B cell (primary cell): ENCODE results near the gene WDR5. TPM values are rescaled to one million over a fixed set of nuclear protein-coding genes. Genes with fewer than 3 reads are reported as not detected.
A peak's percentile ranks its signal among the peaks of the same experiment; 100 is the strongest.

Source experiments
- ATAC-seq: fragments of 200-7000 bp; cut with Tn5 transposase; one replicate; pipeline ENCODE4 v1.10.0; 2021; ENCODE audit warnings: low read depth, mild to moderate bottlenecking, moderate number of reproducible peaks, moderate library complexity
- CTCF ChIA-PET: fragments of 350-600 bp; sonication (Branson Sonifier 250); formaldehyde crosslinking; loops from one replicate; lab custom pipeline; 2021; ENCODE audit warnings: antibody characterized with exemption, inconsistent platforms; lab: Charles Lee
- POLR2A ChIA-PET: fragments of 350-600 bp; sonication (Branson Sonifier 250); formaldehyde crosslinking; loops from one replicate; lab custom pipeline; 2021; ENCODE audit warnings: antibody characterized with exemption; lab: Charles Lee
- DNase-seq: peaks from one replicate; pipeline ENCODE4 v3.0.0; 2013
- H2AFZ ChIP-seq: 2 replicates; pipeline ENCODE4 v1.6.1; 2012; ENCODE audit warnings: mild to moderate bottlenecking, low read depth, low read length; ENCODE audit not compliant: insufficient read depth, poor library complexity, severe bottlenecking
- H3K27ac ChIP-seq, 2 donors: 1 replicate in 1 of 2; 2 replicates in 1 of 2; pipeline ENCODE4 v1.5.1; 2012 to 2013; ENCODE audit warnings: low read length in 2 of 2, mild to moderate bottlenecking in 2 of 2, moderate library complexity in 1 of 2
- H3K27me3 ChIP-seq, 4 experiments: fragments of 200-600 bp in 1 of 4; sonication (generic) in 1 of 4; replicated peaks in 1 of 4; 1 replicate in 2 of 4; 2 replicates in 2 of 4; pipeline versions ENCODE4 v1.6.1 to v1.7.0; 2013 to 2016; ENCODE audit warnings: low read length in 3 of 4, mild to moderate bottlenecking in 2 of 4, mixed read lengths in 1 of 4, moderate library complexity in 1 of 4; ENCODE audit not compliant: insufficient read depth in 4 of 4, control insufficient read depth in 3 of 4; ENCODE audit errors: control extremely low read depth in 1 of 4
- H3K36me3 ChIP-seq, 2 experiments: replicated peaks in 1 of 2; 1 replicate in 1 of 2; 2 replicates in 1 of 2; pipeline versions ENCODE4 v1.6.1 to v1.7.1; 2013; ENCODE audit warnings: low read length in 1 of 2; ENCODE audit not compliant: insufficient read depth in 2 of 2, control insufficient read depth in 1 of 2; ENCODE audit errors: control extremely low read depth in 1 of 2, extremely low read depth in 1 of 2
- H3K4me1 ChIP-seq, 2 donors: fragments of 200-600 bp in 1 of 2; sonication (generic) in 1 of 2; 1 replicate in 1 of 2; 2 replicates in 1 of 2; pipeline versions ENCODE4 v1.5.1 to v1.6.1; 2013 to 2017; ENCODE audit warnings: low read length in 2 of 2; ENCODE audit not compliant: control insufficient read depth in 2 of 2, insufficient read depth in 2 of 2
- H3K4me2 ChIP-seq: replicated peaks from 2 replicates; pipeline ENCODE3; 2012; ENCODE audit warnings: mild to moderate bottlenecking, low read depth, low read length; ENCODE audit not compliant: poor library complexity, severe bottlenecking
- H3K4me3 ChIP-seq, 5 experiments: fragments of 200-600 bp in 1 of 5; sonication (generic) in 1 of 5; 1 replicate in 3 of 5; 2 replicates in 2 of 5; pipeline versions ENCODE4 v1.5.1 to v1.7.0; 2011 to 2016; ENCODE audit warnings: low read length in 4 of 5, mild to moderate bottlenecking in 4 of 5, low read depth in 2 of 5, control low read depth in 1 of 5, moderate library complexity in 1 of 5; ENCODE audit not compliant: insufficient read depth in 1 of 5; ENCODE audit errors: control extremely low read depth in 1 of 5, extremely low read depth in 1 of 5
- H3K79me2 ChIP-seq: fragments of 200-600 bp; sonication (generic); one replicate; pipeline ENCODE4 v1.6.0; 2016; ENCODE audit warnings: low read length; ENCODE audit not compliant: control insufficient read depth, insufficient read depth
- H3K9ac ChIP-seq: fragments of 200-600 bp; sonication (generic); 2 replicates; pipeline ENCODE4 v1.6.1; 2017; ENCODE audit warnings: mild to moderate bottlenecking, low read length, moderate library complexity
- H3K9me3 ChIP-seq, 3 donors: one replicate each; pipeline versions ENCODE4 v1.6.1 to v1.7.1; 2013; ENCODE audit warnings: low read length in 2 of 3; ENCODE audit not compliant: control insufficient read depth in 2 of 3, insufficient read depth in 1 of 3; ENCODE audit errors: control extremely low read depth in 1 of 3
- H4K20me1 ChIP-seq: 2 replicates; pipeline ENCODE4 v1.6.0; 2012; ENCODE audit warnings: mild to moderate bottlenecking, low read length; ENCODE audit not compliant: insufficient read depth, control insufficient read depth, poor library complexity, severe bottlenecking
- H3K27ac Mint-ChIP-seq: one replicate; pipeline ENCODE4 v1.8.0; 2021; ENCODE audit warnings: mixed read lengths
- H3K27me3 Mint-ChIP-seq: one replicate; pipeline ENCODE4 v1.8.0; 2021; ENCODE audit warnings: mixed read lengths
- H3K4me1 Mint-ChIP-seq: one replicate; pipeline ENCODE4 v1.8.0; 2021; ENCODE audit warnings: mixed read lengths
- H3K4me3 Mint-ChIP-seq: one replicate; pipeline ENCODE4 v1.8.0; 2021; ENCODE audit warnings: mixed read lengths
- H3K9me3 Mint-ChIP-seq: one replicate; pipeline ENCODE4 v1.8.0; 2022; ENCODE audit warnings: mixed read lengths; ENCODE audit not compliant: insufficient read depth
- EZH2 ChIP-seq: IDR thresholded peaks from 2 replicates; pipeline ENCODE4 v1.6.1; 2012; ENCODE audit warnings: borderline replicate concordance, low read depth, mild to moderate bottlenecking, moderate library complexity, low read length; ENCODE audit not compliant: insufficient read depth, poor library complexity, severe bottlenecking
- WGBS: methylation state at CpG from one replicate; pipeline ENCODE4 v1.1.5; 2013; ENCODE audit warnings: missing lambda C conversion rate; ENCODE audit not compliant: insufficient coverage; 5-methylcytosine and 5-hydroxymethylcytosine counted together
- intact Hi-C: fragments of 100-400 bp; cut with micrococcal nuclease; formaldehyde crosslinking; loops from one replicate; pipeline ENCODE4 v1.10.0; 2022
- polyA plus RNA-seq: library from polyadenylated mRNA; depleted of rRNA; stranded (reverse); fragments of >200 nt; gene quantifications from 2 replicates; pipeline ENCODE4 v1.2.3, GENCODE V29; 2012
- small RNA-seq: library from RNA; depleted of rRNA; stranded (forward); fragments of <200 nt; gene quantifications from one replicate; pipeline ENCODE3, GENCODE V24; 2012; ENCODE audit warnings: low replicate concordance, low read depth; ENCODE audit not compliant: insufficient read length
- total RNA-seq, 2 donors: library from RNA; stranded (reverse); fragments of 120-200 nt in 1 of 2; gene quantifications; 1 replicate in 1 of 2; 2 replicates in 1 of 2; pipeline versions ENCODE4 v1.2.3 to v1.2.4, GENCODE V29; 2013 to 2022
- TF ChIP-seq, protein P1 (sequence below): fragments of 200-600 bp; IDR thresholded peaks from one replicate; pipeline ENCODE4 v1.8.0; 2022; ENCODE audit warnings: antibody characterized with exemption, mild to moderate bottlenecking

The WDR5 gene
- total and polyA plus RNA-seq, 2 donors (not counting 1 experiment from before 2014, with no cell fraction given): 18.0 to 23.8 TPM

DNA sequence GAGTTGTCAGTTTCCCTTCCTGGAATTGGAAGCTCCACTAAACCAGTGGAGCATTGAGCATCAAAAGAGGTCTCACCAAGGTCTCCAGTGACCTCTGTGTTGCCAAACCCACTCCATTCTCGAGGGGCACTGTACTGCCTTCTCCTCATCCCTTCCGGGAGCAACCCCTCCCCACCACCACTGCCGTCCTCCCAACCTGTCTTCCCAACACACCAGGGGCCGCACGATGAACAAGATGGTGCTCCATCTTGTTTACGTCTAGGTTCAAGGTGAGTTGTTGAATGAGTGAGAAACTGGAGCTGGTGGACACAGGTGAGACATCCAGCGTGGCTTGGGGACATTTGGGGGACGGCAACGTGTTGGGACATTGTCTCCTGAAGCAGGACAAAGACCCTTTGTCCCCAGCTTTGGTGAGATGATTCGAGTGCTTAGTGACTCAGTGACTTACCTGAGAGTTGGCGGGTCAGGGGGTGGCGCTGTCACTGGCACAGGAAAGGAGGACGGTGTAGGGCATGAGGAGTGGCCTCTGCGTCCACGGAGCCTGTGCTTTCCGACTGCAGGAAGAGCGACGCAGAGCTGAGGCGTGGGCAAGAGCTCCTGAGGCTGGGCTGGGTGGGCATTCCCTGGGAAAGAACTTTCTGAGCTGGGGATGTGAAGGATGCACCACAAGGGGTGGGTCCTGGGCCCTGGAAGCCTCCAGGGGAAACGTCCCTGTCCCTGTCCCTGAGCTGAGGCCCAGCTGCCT lies 73.3 kb downstream of the WDR5 start:
- intact Hi-C loops: no loop called here
- POLR2A ChIA-PET: no interaction called here
- H3K27ac Mint-ChIP-seq: no peak overlapping the region

More for the DNA sequence above, 73.3 kb downstream of the WDR5 start:
- H3K36me3 ChIP-seq: no peaks in the 10 kb centered on the region
- ATAC-seq: no peak
- TF ChIP-seq, protein P1, sequence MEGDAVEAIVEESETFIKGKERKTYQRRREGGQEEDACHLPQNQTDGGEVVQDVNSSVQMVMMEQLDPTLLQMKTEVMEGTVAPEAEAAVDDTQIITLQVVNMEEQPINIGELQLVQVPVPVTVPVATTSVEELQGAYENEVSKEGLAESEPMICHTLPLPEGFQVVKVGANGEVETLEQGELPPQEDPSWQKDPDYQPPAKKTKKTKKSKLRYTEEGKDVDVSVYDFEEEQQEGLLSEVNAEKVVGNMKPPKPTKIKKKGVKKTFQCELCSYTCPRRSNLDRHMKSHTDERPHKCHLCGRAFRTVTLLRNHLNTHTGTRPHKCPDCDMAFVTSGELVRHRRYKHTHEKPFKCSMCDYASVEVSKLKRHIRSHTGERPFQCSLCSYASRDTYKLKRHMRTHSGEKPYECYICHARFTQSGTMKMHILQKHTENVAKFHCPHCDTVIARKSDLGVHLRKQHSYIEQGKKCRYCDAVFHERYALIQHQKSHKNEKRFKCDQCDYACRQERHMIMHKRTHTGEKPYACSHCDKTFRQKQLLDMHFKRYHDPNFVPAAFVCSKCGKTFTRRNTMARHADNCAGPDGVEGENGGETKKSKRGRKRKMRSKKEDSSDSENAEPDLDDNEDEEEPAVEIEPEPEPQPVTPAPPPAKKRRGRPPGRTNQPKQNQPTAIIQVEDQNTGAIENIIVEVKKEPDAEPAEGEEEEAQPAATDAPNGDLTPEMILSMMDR: no peak
- no peak for TF ChIP-seq EZH2
- Mint-ChIP-seq H3K27me3 (peaks cover 11% of the 10 kb centered on the region), H3K9me3 (no peaks in the 10 kb centered on the region), H3K4me1 (no peaks in the 10 kb centered on the region), H3K4me3 (no peak overlapping the region)
- 95% methylated on average over 16 of the region's 20 CpGs for WGBS
- H3K79me2 ChIP-seq: no peaks in the 10 kb centered on the region
- H2AFZ ChIP-seq: no peak overlapping the region
- no peaks in the 10 kb centered on the region for H3K27me3 ChIP-seq
- H3K4me2 ChIP-seq: no peak overlapping the region
- no peaks in the 10 kb centered on the region for H4K20me1 ChIP-seq
- DNase-seq: no peak
- CTCF ChIA-PET: no interaction called here
- no peak overlapping the region for H3K27ac ChIP-seq
- H3K9me3 ChIP-seq: peaks cover 0 to 23% (median 4%) of the 10 kb centered on the region in 3 donors
- H3K4me3 ChIP-seq: no peak overlapping the region
- no peaks in the 10 kb centered on the region for H3K4me1 ChIP-seq
- no peak overlapping the region for H3K9ac ChIP-seq

Small RNAs within 50 kb of the gene (small RNA-seq; reads per million reads assigned to genes)
- gene RNU6ATAC: 4.7 reads per million, percentile 66 among the genes with 10 or more reads in this experiment

Other genes with a start within 250 kb of the WDR5 start
- gene VAV2, start 143.8 kb upstream of the WDR5 start, total RNA-seq: 128 and 131 TPM in 2 replicates
- 34.4 and 47.4 TPM in 2 replicates for gene VAV2, start 143.8 kb upstream of the WDR5 start, polyA plus RNA-seq
- 25.3 and 26.8 TPM in 2 replicates for gene BRD3OS, start 110.6 kb upstream of the WDR5 start, total RNA-seq
- gene BRD3OS, start 110.6 kb upstream of the WDR5 start, polyA plus RNA-seq: 9.1 and 12.0 TPM in 2 replicates
- gene BRD3, start 68.1 kb upstream of the WDR5 start, total RNA-seq: 38.0 and 47.5 TPM in 2 replicates
- gene BRD3, start 68.1 kb upstream of the WDR5 start, polyA plus RNA-seq: 8.9 and 16.2 TPM in 2 replicates
- gene RNU6ATAC, start 28.5 kb downstream of the WDR5 start, total RNA-seq: 77.0 and 89.2 TPM in 2 replicates
- not detected in 2 replicates for gene RNU6ATAC, start 28.5 kb downstream of the WDR5 start, polyA plus RNA-seq
- gene RXRA, start 190.4 kb downstream of the WDR5 start, total RNA-seq: 6.7 and 6.8 TPM in 2 replicates
- 2.5 and 2.6 TPM in 2 replicates for gene RXRA, start 190.4 kb downstream of the WDR5 start, polyA plus RNA-seq